ENCODE measurements around the gene LGR5.

DNA sequence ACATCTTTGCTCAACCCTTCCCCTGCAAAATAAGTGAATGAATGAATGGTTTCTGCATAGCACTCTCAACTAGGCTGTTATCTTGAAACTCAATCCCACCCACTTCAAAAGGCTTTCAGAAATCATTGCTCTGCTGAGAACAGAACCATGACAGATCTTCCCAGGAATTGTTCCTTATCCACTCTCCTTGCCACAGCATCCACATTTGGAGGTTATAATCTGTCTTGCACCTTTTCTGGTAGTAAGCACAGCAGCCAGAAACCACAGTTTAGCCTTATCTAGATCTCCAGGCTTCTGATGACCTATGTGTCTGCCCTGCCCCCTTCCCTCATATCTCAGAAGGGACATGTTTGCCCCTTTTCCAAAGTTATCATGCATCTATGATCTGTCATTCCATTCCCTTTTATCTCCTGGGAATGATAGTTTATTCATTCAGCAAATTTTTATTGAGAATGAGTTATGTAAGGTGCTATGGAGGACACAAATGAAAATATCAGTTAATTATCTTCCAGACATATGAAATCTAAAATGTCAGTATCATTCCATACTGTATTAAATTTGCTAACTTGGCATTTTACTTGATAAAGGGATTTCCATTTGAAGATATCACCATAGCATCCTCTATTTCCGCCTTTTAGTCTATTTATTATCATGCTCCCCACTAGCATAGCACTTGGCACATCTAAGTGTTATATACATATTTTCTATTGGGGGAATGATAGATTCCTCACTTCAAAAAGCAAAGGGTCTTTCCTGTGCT, 21.4 kb downstream of the LGR5 start:
- TF ChIP-seq, protein P1, sequence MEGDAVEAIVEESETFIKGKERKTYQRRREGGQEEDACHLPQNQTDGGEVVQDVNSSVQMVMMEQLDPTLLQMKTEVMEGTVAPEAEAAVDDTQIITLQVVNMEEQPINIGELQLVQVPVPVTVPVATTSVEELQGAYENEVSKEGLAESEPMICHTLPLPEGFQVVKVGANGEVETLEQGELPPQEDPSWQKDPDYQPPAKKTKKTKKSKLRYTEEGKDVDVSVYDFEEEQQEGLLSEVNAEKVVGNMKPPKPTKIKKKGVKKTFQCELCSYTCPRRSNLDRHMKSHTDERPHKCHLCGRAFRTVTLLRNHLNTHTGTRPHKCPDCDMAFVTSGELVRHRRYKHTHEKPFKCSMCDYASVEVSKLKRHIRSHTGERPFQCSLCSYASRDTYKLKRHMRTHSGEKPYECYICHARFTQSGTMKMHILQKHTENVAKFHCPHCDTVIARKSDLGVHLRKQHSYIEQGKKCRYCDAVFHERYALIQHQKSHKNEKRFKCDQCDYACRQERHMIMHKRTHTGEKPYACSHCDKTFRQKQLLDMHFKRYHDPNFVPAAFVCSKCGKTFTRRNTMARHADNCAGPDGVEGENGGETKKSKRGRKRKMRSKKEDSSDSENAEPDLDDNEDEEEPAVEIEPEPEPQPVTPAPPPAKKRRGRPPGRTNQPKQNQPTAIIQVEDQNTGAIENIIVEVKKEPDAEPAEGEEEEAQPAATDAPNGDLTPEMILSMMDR (CRISPR knock-in tag; IDR thresholded peaks at IDR 0.05) = no peak
- TF ChIP-seq NBN (conservative IDR thresholded peaks at IDR 0.05) (no peak), CBFB (CRISPR knock-in tag; IDR thresholded peaks at IDR 0.05) (no peak), HDAC2 (CRISPR knock-in tag; IDR thresholded peaks at IDR 0.05) (no peak), ZNF326 (CRISPR knock-in tag; IDR thresholded peaks at IDR 0.05; ENCODE audit: borderline replicate concordance) (no peak), SIN3A (IDR thresholded peaks at IDR 0.05; ENCODE audit: borderline replicate concordance, low read depth, low read length) (no peak), TCF12 (IDR thresholded peaks at IDR 0.05) (no peak), TCF12 (CRISPR knock-in tag; IDR thresholded peaks at IDR 0.05) (no peak), GABPB1 (CRISPR knock-in tag; IDR thresholded peaks at IDR 0.05) (no peak), HNF4A (CRISPR knock-in tag; IDR thresholded peaks at IDR 0.05) (no peak), ZNF629 (CRISPR knock-in tag; conservative IDR thresholded peaks at IDR 0.05) (no peak), ZNF878 (CRISPR knock-in tag; IDR thresholded peaks at IDR 0.05) (no peak), CCDC6 (CRISPR knock-in tag; IDR thresholded peaks at IDR 0.05) (no peak)
